D341Med (cell line): Measurements from ENCODE around the gene ANGPTL7.
"Not testable (repeated sequence)": the region's sequence is repeated elsewhere in the genome, so short reads cannot be mapped to it uniquely, and the experiment has no call there.

Experiments used
- DNase-seq: peaks from one replicate; pipeline ENCODE4 v3.0.0; 2012; ENCODE audit warnings: low spot score

ANGPTL7 gene, protein sequence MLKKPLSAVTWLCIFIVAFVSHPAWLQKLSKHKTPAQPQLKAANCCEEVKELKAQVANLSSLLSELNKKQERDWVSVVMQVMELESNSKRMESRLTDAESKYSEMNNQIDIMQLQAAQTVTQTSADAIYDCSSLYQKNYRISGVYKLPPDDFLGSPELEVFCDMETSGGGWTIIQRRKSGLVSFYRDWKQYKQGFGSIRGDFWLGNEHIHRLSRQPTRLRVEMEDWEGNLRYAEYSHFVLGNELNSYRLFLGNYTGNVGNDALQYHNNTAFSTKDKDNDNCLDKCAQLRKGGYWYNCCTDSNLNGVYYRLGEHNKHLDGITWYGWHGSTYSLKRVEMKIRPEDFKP

DNA sequence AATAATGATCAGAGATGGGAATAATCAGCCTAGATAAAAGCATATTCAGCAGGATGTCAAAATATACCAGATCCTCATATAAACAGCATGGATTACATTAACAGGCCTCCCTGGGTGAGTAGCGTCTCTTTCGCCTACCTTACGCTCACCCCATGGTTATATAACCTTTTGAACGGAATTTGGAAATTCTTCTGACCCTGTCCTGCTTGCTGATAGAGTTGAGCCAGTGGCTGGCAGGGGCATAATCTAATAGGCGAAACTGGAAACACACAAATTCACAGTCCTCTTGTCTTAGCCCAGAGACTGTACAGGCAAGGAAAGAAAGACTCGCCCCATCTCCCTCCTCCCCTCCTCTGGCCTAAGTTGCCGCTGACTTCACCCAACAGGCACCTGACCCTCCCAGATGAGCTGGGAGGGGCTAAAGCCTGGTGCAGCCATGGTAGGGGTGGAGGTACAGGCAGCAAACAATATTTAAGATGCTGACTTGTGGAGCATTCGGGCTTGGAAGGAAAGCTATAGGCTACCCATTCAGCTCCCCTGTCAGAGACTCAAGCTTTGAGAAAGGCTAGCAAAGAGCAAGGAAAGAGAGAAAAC, at the start of gene ANGPTL7:
TSS of gene ANGPTL7 (plus strand) at position 498 of the 594 bp plus-strand sequence. CDS start 225 bp downstream, outside the sequence.
- DNase-seq: no peak

DNA sequence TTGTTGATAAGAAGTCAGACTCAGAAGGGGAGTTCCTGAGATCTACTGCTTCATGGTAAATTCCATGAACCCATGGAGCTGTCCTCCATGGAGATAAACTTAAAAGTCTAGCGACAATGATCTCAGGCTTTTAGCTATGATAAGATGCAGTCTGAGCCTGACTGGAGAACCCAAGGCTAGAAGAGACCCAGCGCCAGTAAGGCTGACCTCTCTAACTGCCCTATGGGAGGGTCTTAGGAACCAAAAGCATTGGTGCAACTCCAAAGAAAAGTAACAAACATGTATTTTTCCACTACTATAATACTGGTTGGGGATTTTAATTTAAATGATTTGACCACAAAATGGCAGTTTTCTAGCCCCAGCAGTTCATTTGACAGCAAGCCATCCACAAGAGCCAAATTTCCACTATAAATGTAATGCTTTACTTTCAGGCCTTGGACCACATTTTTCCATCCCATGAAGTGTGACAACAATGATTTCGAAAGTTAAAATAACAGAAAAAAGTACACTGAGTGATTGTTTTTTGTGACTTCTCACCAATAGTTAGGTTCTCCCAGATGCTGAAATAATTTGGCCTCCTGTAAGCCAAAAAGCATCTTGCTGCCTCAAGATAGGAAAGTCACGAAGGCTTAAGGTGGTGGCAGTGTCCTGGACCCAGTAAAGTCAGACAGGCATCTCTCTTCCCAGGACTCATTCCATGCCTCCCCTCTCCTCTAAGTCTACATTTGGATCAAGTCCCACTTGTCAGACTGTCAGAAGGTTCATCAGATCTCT, 46.4 kb upstream of the ANGPTL7 start:
- no peak for DNase-seq

DNA sequence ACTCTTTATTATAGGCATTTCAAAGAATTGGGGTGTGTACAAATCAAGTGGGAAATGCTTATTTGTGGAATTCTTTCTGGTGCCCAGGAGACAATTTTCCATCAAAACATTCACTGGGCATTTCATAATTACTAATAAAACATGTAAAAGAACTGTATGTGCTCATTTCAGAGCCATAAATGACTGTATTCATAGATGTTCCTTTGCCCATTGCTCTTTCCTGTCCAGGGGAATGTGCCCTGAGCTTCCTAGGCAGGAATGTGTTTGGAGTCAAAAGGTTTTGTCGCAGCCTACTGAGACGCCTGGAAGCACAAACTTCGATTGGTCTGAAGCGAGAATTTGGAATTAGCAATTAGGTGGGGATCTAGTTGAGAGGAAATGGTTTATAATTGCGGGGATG, 45.8 kb upstream of the ANGPTL7 start:
- DNase-seq: no peak

DNA sequence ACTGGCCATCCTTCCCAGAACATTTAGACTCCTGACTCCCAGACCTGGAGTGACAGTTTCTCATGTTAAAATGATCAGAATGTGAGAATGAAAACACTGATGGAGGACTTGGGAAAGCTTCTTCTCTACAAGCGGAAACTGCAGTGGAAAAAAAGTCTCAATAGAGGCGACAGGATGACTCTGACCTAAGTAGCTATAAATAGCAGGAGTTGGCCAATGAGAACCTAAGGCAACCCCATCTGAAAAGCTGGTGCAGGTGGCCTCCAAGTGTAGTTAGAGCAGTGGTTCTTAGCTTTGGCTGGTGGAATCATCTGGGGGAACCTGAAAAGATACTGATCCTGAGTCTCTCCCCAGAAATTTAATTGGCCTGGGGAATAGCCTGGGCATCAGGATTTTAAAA, 45.2 kb upstream of the ANGPTL7 start:
- no peak for DNase-seq

DNA sequence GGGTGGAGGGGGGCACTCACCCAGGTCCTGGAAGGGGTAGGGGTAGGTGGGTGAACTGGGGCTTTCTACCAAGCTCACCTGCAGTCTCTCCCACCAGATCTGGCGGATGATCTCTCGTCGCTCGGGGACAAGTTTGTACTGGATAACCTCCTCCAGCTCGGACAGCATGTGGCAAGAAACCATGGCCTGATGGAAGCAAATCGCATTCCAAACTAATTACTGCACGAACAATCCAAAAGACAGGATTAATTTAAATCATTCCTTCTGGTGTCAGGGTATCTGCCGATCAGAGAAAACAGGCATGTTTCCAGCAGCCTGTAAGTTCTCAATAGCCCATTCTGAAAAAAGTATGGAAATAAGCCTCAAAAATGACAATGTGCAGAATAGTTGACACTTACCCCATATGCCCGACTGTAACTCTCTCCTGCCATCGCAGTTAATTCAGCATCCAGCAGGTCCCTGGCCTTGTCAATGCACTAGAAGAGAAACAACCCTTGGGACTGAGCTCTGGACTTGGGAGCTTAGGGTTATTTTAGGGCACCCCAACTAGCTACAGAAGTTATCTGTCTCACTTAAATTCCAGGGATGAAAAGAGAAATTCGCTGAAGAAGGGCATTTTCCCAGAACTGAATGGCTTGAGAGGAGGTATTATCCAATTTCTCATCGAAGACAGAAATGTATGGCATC, 44.4 kb upstream of the ANGPTL7 start:
- no peak for DNase-seq

DNA sequence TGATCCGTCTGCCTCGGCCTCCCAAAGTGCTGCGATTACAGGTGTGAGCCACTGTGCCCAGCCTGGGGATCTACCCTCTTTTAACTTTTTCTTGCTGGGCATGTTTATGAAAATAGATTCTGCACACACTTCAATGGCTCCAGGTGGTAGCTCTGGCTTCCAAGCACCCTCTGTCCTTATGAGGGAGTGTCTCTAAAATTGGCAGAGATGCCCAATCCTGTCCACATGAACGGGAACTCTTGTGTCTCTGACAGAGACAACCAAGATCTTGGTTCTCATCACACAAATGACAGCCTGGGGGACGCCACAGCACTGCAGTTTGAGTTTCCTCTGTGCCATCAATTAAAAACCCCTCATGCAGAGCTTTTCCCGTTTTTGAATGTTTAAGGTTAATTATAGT, 43.4 kb upstream of the ANGPTL7 start:
- DNase-seq: no peak

DNA sequence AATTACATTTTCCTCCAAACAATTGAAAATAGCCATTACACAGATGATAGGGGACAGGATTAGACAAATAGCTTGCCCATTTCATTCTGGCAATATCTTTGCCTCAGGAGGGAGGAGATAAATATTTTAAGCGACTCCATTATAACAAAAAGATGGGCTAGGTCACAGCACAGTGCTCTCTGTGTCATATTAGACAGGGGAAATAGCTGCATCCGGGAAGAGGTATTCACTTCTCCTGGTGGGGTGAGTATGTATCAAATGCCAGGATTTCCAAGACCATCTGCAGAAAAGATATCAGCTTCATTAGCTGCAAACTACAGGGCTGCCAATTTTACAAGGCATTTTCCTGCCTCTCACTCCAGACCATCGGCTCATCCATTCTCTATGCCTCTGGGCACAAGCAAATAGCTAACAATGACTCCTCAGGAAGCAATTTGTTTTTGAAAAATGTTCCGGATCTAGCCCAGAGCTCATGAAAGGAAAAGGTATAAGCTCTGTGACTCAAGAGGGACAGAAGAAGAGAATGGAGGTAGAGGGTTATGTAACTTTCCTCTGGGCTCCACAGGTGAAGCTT, 41.9 kb upstream of the ANGPTL7 start:
- no peak for DNase-seq

DNA sequence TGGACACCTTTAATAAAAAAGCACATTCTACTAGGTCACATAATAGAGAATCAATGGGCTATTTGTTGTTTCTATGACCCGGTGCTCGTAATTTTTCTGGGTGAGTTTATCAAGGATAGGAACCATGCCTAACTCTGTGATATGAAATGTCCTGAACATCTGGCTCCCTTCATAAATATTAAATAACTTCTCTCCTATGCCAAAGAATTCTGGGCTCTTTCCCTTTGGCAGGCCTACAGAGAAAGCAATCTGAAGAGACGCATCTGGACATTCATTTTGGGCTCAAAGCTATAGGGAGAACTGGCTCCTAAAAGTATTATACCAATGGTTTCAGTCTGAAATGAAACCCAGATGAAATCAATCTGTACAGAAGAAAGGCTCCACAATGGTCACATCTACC, 38.8 kb upstream of the ANGPTL7 start:
- DNase-seq: no peak

DNA sequence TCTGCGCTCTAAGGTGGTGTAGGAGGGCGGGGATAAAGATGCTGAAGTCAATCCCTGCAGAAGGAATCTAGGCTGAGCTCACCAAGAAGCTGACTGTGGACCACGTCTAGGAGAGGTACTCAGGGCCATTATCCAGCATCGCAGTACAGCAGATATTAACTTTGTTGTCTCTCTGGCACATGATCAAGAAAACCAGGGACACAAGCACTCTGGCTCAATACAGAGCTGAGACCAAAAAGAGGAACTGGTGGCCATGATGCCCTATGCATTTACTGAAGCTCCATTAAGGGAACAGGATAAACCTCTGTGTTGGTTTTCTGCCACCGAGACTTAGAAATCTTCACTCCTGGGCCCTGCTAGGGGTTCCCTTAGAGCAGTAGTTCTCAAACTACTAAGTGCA, 38.0 kb upstream of the ANGPTL7 start:
- no peak for DNase-seq

DNA sequence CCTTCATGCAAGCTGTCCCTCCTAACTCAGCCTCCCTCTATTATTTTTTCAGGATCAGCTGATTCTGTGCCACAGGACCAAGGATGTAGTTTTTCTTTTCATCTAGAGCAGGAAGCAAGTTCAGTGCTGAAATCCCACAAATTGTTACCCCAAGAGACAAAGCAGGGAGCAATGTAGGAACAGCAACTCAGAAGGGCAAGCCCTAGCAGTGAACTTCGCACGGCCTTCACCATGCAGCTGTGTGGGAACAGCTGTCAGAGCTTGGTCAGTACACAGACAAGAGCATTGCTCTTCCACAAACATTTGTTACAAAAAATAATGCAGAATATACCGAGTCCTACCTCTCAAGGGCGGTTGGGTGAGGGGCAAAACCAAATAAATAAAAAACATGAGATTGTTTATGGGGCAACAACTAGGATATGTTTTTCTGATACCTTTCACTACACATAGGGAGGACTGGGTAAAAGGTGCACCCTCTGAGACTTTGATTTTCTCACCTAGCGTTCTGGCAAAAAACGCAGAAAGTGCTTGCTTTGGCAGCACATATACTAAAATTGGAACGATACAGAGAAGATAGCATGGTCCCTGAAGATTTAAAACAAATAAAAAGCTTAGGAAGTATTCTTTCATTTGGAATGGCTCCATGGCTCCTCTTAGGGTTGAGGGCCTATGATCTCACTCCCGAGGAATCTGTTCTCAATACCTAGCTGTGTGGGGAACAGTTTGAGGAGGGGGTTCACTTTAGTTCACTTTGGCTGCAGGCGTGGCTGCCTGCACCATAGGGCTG, 37.1 kb upstream of the ANGPTL7 start:
- no peak for DNase-seq

DNA sequence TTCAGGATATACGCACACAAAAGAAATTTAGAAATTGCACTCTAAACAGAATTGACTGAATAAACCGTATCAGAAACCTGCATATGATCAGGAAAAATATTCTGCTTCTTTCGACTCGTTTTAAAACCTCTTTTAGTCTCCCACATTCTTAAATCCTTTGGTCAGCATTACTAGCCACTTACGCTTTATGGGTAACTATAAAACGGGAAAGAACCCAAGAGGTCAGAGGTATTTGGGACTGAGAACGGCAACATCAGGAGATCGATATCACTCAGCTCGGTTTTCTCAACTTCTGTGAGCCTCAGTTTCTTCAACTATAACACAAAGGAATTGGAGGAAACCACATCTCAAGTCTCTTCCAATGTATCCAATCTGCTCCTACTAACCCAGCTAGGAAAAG, 36.4 kb upstream of the ANGPTL7 start:
- no peak for DNase-seq

DNA sequence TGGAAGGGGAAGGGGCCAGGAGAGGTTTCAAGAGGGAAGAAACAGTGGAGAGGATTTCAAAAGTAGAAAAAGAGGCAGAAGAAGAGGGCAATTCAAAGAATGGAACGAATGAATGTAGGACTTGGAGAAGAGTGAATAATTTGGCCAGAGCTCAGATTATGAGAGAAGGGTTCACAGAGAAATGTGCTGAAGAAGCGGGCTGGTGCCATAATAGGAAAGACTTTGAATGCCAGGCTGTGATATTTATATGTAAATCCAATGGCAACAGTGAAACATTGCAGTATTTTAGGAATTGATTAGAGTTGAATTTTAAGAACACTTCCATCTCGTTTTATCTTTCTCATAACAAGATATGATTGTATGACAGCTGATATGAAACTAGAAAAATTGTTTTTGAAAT, 36.0 kb upstream of the ANGPTL7 start:
- DNase-seq: no peak

DNA sequence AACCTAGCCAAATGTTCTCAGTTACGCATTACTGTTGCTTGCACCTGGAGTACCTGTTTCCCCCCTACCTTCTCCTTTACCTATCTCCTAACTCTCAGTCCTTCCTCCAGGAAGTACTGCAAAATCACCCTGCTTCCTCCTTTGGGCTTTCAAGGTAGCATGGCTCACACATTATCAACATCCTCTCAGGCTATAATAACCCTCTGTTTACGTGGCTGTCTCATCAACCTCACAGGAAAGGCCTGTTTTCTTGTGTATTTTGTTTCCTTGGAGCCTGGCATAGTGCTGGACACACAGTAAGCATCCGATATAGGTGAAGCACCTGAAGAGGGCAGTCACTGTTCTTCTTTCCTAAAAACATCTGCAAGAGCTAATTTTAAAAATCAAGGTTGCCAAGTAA, 32.7 kb upstream of the ANGPTL7 start:
- no peak for DNase-seq

DNA sequence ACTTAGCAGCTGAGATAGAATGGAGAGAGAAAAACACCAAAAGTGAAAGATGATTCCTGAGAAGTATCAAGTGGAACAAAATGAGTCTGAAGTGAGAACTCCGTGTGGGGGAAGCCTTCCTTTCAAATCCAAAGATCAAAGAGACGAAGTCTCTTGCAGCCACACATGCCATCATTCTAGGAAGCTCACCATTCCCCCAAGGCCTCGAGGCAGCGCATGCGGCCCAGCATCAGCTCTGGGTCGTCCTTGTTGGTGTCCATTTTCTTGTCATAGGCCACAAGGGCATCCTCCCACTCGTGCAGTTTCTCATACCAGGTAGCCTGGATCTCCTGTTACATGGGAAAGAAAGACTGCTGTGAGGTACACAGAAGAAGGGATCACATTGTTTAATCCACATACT, 32.2 kb upstream of the ANGPTL7 start:
- DNase-seq: no peak

DNA sequence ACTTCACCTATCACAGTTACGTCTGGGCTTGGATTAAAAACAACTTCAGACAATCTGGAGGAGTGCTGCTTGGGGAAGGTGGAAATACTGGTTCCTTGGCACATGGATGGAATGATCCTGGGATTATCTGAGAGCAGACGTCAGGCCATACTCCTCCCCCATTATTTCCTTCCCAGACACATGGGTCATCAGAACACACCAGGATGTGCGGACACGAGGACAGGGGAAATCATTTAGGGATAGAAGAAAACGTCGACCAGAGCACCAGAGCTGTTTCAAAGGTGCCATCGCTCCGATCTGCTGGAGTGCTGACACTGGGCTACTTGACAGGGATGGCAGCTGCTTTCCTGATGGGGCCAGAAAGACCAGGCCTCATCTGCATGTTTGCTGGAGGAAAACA, 31.8 kb upstream of the ANGPTL7 start:
- no peak for DNase-seq

DNA sequence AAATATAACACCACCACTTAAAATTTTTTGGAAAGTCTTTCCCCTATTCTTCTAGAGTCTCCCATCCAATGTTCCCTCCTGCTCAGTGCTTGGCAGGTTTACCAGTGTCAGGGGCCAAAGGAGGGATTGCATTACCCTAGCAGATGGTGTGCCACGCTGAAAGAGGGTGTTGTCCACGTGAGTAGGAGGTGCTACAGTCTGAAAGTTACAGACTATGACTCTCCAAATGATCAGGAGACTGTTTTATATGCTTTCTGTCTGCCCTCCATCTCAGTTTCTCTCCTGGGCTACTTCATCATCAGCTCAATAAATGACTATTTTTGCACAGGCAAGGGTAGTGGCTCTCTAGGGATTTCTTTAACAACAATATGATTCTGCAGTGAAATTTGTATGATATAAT, 31.3 kb upstream of the ANGPTL7 start:
- DNase-seq: peak; percentile 64

DNA sequence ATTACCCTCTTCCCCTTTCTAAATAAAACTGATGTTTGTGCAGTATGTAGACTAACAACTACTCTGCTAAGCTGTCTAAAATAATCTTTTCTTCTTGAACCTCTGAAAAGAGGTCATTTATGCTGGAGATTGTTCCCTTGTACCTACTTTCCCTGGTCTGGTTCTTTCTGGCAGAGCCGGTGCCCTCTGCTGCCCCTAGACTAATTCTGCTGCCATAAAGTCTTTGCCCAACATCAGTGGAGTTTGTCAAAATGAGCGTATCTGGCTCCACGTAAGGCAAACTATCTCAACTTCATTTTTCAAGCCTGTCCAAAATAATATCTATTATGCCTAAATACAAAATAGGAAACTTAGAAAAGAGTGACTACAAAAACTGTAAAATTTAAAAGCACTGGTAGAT, 30.9 kb upstream of the ANGPTL7 start:
- no peak for DNase-seq

DNA sequence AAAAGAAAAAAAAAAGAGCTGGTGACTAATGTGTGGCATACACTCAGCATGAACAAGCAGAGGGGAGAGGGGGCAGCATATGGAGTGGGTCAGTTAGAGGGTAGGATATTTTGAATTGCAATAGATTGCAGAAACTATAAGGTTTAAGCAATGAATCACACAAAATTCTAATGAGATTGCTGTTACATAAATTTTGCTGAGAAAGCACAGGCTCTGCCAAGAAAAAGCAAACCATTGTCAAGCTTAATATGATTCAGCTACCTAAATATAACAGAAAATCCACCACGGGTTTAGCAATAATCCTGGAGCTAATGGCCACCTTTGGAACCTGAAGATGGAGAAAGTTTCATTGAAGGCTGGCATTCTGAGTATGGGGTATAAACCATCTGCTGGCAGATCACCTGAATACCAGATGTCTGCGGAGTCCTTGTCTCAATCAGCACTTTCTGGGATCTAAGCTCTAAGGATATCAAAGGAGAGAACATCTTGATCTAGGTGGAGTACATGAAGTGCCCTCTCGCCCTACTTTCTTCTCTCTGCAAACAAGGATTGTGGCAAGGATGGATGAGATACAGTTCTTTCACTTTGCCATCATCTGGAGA, 30.3 kb upstream of the ANGPTL7 start:
- DNase-seq: no peak

DNA sequence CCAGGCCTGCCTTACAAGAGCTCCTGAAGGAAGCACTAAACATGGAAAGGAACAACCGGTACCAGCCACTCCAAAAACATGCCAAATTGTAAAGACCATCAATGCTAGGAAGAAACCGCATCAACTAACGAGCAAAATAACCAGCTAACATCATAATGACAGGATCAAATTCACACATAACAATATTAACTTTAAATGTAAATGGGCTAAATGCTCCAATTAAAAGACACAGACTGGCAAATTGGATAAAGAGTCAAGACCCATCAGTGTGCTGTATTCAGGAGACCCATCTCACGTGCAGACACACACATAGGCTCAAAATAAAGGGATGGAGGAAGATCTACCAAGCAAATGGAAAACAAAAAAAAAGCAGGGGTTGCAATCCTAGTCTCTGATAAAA, 26.4 kb upstream of the ANGPTL7 start:
- DNase-seq: not testable (repeated sequence)

DNA sequence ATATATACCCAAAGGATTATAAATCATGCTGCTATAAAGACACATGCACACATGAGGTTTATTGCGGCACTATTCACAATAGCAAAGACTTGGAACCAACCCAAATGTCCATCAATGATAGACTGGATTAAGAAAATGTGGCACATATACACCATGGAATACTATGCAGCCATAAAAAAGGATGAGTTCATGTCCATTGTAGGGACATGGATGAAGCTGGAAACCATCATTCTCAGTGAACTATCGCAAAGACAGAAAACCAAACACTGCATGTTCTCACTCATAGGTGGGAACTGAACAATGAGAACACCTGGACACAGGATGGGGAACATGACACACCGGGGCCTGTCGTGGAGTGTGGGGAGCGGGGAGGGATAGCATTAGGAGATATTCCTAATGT, 22.4 kb upstream of the ANGPTL7 start:
- not testable (repeated sequence) for DNase-seq

DNA sequence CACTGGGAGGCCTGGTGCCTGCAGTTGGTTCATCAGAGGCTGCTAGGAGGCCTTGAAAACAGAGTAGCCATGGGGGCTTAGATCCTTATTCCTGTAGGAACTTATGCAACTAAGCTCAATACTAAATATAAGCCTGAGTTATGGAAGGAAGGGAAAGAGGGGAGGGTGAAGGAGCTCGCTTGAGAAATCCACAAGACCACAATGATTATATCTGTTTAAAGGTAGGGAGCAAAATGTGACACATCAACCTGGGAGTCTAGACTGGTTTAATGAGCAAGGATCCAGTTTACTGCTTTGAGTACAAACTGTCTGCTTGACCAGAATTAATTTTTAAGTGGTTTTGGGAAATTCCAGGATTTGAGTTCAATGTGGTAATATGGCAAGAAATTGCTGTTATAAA, 20.4 kb upstream of the ANGPTL7 start:
- no peak for DNase-seq
